NCI-H146 treated with DMSO at 0.1 percent for 48 hours (cell line): ENCODE results near the gene MKI67.
"Not testable (repeated sequence)": the region's sequence is repeated elsewhere in the genome, so short reads cannot be mapped to it uniquely, and the experiment has no call there.

Source experiments
- DNase-seq: peaks from one replicate; lab custom pipeline; 2025; ENCODE audit not compliant: unreplicated experiment; lab: John Stamatoyannopoulos, UW

MKI67 gene

GRCh38 chr10:128113026-128113425, 13.2 kb downstream of the MKI67 start:
- no peak for DNase-seq

- no peak for DNase-seq
These were observed 14.5 kb downstream of the MKI67 start for GRCh38 chr10:128111696-128112095.

- DNase-seq = no peak
These were observed 15.9 kb downstream of the MKI67 start for GRCh38 chr10:128110339-128110738.

GRCh38 chr10:128109707-128110106, 16.5 kb downstream of the MKI67 start:
- peak; percentile 29 for DNase-seq

- DNase-seq = no peak
These were observed 20.8 kb downstream of the MKI67 start for GRCh38 chr10:128105383-128105782.

GRCh38 chr10:128103229-128103714, 23.0 kb downstream of the MKI67 start:
- no peak for DNase-seq

- no peak for DNase-seq
These were observed 23.6 kb downstream of the MKI67 start for GRCh38 chr10:128102480-128103228.

GRCh38 chr10:128101901-128102300, 24.3 kb downstream of the MKI67 start:
- no peak for DNase-seq

- DNase-seq = no peak
These were observed 26.3 kb downstream of the MKI67 start for GRCh38 chr10:128099901-128100300.

- no peak for DNase-seq
These were observed 27.6 kb downstream of the MKI67 start for GRCh38 chr10:128098631-128099030.

GRCh38 chr10:128097783-128098182, 28.4 kb downstream of the MKI67 start:
- no peak for DNase-seq

- no peak for DNase-seq
These were observed 29.6 kb downstream of the MKI67 start for GRCh38 chr10:128096486-128097199.

- no peak for DNase-seq
These were observed 30.3 kb downstream of the MKI67 start for GRCh38 chr10:128095753-128096469.

- DNase-seq = no peak
These were observed 31.0 kb downstream of the MKI67 start for GRCh38 chr10:128095027-128095752.

- not testable (repeated sequence) for DNase-seq
These were observed 31.6 kb downstream of the MKI67 start for GRCh38 chr10:128094596-128094995.

GRCh38 chr10:128092454-128092853, 33.8 kb downstream of the MKI67 start:
- no peak for DNase-seq

- DNase-seq = no peak
These were observed 34.5 kb downstream of the MKI67 start for GRCh38 chr10:128091636-128092210.

- no peak for DNase-seq
These were observed 38.1 kb downstream of the MKI67 start for GRCh38 chr10:128087884-128088709.

GRCh38 chr10:128087146-128087883, 38.9 kb downstream of the MKI67 start:
- no peak for DNase-seq
